Suprapubic skin (tissue), 4 donors: Measurements from ENCODE around the gene ARHGAP4.

ENCODE experiments used
- EP300 ChIP-seq: sonication (generic); formaldehyde crosslinking; IDR thresholded peaks from one replicate; pipeline ENCODE4 v1.6.1; 2017; ENCODE audit warnings: antibody characterized with exemption
- POLR2AphosphoS5 ChIP-seq, 3 donors: sonication (generic); formaldehyde crosslinking; IDR thresholded peaks; one replicate each; pipeline ENCODE4 v1.6.1; 2017; ENCODE audit warnings: antibody characterized with exemption in 3 of 3
- TF ChIP-seq, protein P1 (sequence below), 2 donors: fragments of 200-600 bp in 1 of 2; fragments of 450-650 bp in 1 of 2; sonication (generic) in 1 of 2; IDR thresholded peaks; one replicate each; pipeline ENCODE4 v1.5.1; 2016 to 2019; ENCODE audit warnings: antibody characterized with exemption in 2 of 2, mild to moderate bottlenecking in 1 of 2, moderate library complexity in 1 of 2

DNA sequence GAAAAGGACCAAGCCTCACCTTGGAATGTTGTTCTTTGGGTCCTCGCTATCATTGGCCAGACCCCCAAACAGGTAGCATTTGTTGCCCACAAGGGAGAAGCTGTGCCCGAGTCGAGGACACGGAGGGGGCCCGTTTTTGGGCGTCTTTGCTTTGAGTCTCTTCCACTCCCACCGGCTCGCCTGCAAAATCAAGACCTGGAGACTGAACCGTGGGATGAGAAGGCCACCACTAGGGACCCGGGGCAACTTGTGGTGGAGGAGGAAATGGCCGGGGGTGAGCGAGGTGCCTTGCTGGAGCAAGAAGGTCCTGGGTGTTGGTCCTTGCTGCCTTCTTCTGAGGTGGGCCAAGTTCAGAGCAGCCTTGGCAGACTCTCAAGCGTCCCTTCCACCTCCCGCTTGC, 38.0 kb upstream of the ARHGAP4 start:
- TF ChIP-seq POLR2AphosphoS5 (IDR thresholded peaks at IDR 0.05) (no peak), EP300 (no peak)
- TF ChIP-seq, protein P1, sequence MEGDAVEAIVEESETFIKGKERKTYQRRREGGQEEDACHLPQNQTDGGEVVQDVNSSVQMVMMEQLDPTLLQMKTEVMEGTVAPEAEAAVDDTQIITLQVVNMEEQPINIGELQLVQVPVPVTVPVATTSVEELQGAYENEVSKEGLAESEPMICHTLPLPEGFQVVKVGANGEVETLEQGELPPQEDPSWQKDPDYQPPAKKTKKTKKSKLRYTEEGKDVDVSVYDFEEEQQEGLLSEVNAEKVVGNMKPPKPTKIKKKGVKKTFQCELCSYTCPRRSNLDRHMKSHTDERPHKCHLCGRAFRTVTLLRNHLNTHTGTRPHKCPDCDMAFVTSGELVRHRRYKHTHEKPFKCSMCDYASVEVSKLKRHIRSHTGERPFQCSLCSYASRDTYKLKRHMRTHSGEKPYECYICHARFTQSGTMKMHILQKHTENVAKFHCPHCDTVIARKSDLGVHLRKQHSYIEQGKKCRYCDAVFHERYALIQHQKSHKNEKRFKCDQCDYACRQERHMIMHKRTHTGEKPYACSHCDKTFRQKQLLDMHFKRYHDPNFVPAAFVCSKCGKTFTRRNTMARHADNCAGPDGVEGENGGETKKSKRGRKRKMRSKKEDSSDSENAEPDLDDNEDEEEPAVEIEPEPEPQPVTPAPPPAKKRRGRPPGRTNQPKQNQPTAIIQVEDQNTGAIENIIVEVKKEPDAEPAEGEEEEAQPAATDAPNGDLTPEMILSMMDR (IDR thresholded peaks at IDR 0.05): no peak
